HFFc6 (cell line): ENCODE data around the gene ATP6V0B. TPM values are rescaled to one million over a fixed set of nuclear protein-coding genes. Genes with fewer than 3 reads are reported as not detected.

Source experiments
- DNase-seq: peaks from one replicate; pipeline ENCODE4 v3.0.0-alpha.2; 2018
- H3K27ac Mint-ChIP-seq: 2 replicates; pipeline ENCODE4 v1.8.0; 2020; ENCODE audit warnings: mild to moderate bottlenecking, mixed read lengths
- H3K27me3 Mint-ChIP-seq: 2 replicates; pipeline ENCODE4 v1.8.0; 2021; ENCODE audit warnings: mild to moderate bottlenecking, moderate library complexity, mixed read lengths; ENCODE audit not compliant: insufficient read depth
- H3K36me3 Mint-ChIP-seq: 2 replicates; pipeline ENCODE4 v1.8.0; 2021; ENCODE audit warnings: low read depth, mixed read lengths
- H3K4me1 Mint-ChIP-seq: 2 replicates; pipeline ENCODE4 v1.8.0; 2020; ENCODE audit warnings: low read depth, mixed read lengths
- H3K4me3 Mint-ChIP-seq: 2 replicates; pipeline ENCODE4 v1.8.0; 2020; ENCODE audit warnings: mild to moderate bottlenecking, moderate library complexity, mixed read lengths
- H3K9me3 Mint-ChIP-seq: 2 replicates; pipeline ENCODE4 v1.8.0; 2020; ENCODE audit warnings: mild to moderate bottlenecking, mixed read lengths
- total RNA-seq, 6 experiments: library from RNA; stranded (reverse); fragmentation: NEBNext Ultra II Directional; extraction: Animal tissue kit (Norgen Biotek cat#: 25700); gene quantifications; 2 replicates in 1 of 6; 3 replicates in 5 of 6; pipeline ENCODE4 v1.2.3, GENCODE V29; 2021
- TF ChIP-seq, protein P1 (sequence below): fragments of 200-600 bp; sonication (generic); IDR thresholded peaks from 2 replicates; pipeline ENCODE4 v1.5.0; 2021; ENCODE audit warnings: antibody characterized with exemption, mild to moderate bottlenecking

ATP6V0B gene
- total RNA-seq, 6 experiments from 2014 or later: 145 to 191 (median 155) TPM

DNA sequence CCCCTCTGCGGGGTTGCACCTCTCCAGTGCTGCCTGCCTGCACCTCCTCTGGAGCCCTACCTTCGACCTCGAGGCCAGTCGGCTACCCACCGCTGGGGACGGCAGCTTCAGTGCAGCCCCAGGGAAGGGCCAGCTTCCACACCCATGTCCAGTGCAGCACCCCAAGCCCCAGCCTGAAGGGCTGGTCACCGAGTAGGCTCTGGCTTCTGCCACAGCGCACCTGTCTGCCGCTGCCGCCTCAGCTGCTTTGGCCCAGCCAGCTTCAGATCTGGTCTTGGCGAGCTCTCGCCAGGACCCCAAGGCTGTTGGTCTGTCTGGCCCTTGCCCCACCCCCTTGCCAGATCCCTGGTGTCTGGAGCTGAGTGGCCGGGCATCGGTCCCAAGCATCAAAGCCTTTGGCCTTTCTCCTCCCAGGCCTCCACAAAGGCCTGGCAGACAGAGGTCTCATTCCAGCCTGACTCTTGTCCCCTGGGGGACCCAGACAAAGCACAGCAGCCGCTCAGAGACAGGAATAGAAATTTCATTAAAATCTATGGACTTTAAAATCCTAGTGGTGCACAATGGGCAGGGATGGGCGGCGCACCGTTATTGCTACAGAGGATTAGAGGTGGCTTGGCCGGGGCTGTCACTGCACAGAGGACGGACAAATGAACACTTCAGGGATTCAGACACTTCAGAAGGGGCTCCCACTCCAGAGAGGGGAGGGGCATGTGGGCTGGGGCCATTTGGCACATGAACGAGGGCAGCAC, 21.4 kb downstream of the ATP6V0B start:
- Mint-ChIP-seq H3K4me1 (peaks cover 14% of the 10 kb centered on the region), H3K36me3 (0 out of 2 replicates have a peak, but pooled peaks cover 2% of the 10 kb centered on the region)

DNA sequence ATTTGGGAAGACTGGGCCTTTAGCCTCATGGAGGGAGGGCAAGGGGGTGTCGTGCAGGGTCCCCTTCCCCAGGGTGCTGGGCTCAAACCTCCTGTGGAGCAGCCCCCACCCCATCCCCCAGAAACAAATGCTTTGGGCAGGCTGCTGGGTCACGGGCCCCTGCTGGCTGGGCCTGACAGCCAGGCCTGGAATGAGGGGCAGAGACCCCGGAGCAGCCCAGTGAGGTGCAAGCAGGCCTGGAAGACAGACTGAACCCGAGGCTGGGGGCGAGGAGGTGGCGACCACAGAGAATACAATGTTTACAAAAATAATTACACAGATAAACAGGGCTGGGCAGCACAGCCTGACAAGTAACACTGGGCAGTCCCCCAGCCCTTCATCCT, 22.0 kb downstream of the ATP6V0B start:
- H3K27me3 Mint-ChIP-seq: peaks cover under 1% of the 10 kb centered on the region; the same call in 1 of the 2 replicates
- H3K36me3 Mint-ChIP-seq: 0 out of 2 replicates have a peak, but pooled peaks cover 4% of the 10 kb centered on the region
- TF ChIP-seq, protein P1, sequence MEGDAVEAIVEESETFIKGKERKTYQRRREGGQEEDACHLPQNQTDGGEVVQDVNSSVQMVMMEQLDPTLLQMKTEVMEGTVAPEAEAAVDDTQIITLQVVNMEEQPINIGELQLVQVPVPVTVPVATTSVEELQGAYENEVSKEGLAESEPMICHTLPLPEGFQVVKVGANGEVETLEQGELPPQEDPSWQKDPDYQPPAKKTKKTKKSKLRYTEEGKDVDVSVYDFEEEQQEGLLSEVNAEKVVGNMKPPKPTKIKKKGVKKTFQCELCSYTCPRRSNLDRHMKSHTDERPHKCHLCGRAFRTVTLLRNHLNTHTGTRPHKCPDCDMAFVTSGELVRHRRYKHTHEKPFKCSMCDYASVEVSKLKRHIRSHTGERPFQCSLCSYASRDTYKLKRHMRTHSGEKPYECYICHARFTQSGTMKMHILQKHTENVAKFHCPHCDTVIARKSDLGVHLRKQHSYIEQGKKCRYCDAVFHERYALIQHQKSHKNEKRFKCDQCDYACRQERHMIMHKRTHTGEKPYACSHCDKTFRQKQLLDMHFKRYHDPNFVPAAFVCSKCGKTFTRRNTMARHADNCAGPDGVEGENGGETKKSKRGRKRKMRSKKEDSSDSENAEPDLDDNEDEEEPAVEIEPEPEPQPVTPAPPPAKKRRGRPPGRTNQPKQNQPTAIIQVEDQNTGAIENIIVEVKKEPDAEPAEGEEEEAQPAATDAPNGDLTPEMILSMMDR: no peak
- no peak for DNase-seq
- H3K4me3 Mint-ChIP-seq: no peak overlapping the region
- peaks cover 12% of the 10 kb centered on the region for H3K4me1 Mint-ChIP-seq
- no peak overlapping the region for H3K27ac Mint-ChIP-seq
- H3K9me3 Mint-ChIP-seq: no peaks in the 10 kb centered on the region

More for the DNA sequence above, 21.4 kb downstream of the ATP6V0B start:
- Mint-ChIP-seq H3K27ac (no peak overlapping the region), H3K9me3 (no peaks in the 10 kb centered on the region), H3K27me3 (peaks cover 4% of the 10 kb centered on the region; the same call in 1 of the 2 replicates), H3K4me3 (no peak overlapping the region)
- TF ChIP-seq, protein P1: no peak
- no peak for DNase-seq

DNA sequence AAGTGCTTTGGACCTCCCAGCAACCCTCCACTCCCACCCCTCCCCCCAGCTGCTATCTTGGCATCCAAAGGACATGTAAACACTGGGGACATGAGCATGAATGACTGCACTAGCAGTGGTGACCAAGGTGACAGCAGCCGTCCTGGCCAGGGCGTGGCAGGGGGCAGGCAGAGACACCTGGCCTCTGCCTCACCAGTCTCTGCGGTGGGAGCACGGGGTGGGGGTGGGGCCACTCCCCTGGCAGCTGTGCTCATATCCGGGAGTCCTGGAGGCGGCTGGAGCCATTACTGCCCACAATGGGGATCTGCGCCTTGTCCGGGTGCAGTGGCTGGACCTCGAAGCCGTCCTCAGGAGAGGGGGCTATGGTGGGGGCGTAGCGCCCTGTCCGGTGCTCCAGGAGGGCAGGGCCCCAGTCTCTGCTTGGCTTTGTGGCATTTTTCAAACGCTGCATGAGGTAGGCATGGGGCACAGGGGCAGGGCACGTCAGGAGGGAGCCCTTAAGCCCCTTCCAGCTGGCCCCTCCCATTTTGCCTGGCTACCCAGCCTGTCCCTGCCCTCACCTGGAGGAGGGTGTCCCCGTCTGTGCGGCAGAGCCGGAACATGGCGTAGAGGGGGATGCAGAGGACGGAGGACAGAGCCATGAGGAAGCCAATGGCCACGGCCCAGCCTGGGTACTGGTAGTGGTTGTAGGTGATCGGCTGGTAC, 22.7 kb downstream of the ATP6V0B start:
- Mint-ChIP-seq H3K36me3 (0 out of 2 replicates have a peak, but pooled peaks cover 4% of the 10 kb centered on the region), H3K9me3 (no peaks in the 10 kb centered on the region), H3K4me1 (peaks cover 9% of the 10 kb centered on the region), H3K27me3 (no peaks in the 10 kb centered on the region; the same call in 1 of the 2 replicates), H3K27ac (no peak overlapping the region), H3K4me3 (no peak overlapping the region)
- TF ChIP-seq, protein P1: no peak
- DNase-seq: no peak

GRCh38 chr1:43998000-43998378, 23.2 kb downstream of the ATP6V0B start:
- TF ChIP-seq, protein P1: no peak
- DNase-seq: no peak
- H3K27me3 Mint-ChIP-seq: no peaks in the 10 kb centered on the region; the same call in 1 of the 2 replicates
- H3K9me3 Mint-ChIP-seq: no peaks in the 10 kb centered on the region
- no peak overlapping the region for H3K27ac Mint-ChIP-seq
- H3K4me1 Mint-ChIP-seq: peaks cover 6% of the 10 kb centered on the region
- H3K36me3 Mint-ChIP-seq: 0 out of 2 replicates have a peak, but pooled peaks cover 4% of the 10 kb centered on the region
- H3K4me3 Mint-ChIP-seq: no peak overlapping the region

DNA sequence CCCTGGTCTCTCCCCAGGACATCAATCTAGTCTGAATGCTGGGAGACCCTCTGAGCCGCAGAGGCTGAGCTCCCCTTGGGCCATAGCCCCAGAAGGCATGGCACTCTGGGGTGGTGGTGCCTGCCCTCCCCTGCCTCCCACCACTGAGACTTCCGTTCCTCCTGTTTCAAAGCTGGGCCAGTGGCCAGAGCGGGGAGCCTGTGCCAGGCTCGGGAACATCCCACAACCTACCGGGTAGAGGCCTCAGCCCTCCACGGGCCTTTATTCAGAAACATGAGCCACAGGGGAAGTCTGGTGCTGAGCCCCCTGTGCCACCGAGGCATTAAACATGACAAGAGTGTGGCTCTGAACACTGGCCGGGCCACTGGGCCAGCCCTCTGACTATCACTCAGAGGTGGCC, 24.7 kb downstream of the ATP6V0B start:
- no peak for DNase-seq
- TF ChIP-seq, protein P1: no peak
- Mint-ChIP-seq H3K4me1 (peaks cover 4% of the 10 kb centered on the region), H3K9me3 (no peaks in the 10 kb centered on the region), H3K27ac (no peak overlapping the region), H3K36me3 (0 out of 2 replicates have a peak, but pooled peaks cover 4% of the 10 kb centered on the region), H3K4me3 (no peak overlapping the region), H3K27me3 (peaks cover 2% of the 10 kb centered on the region)
